ENCODE results near the gene DOC2A.
"Not testable (repeated sequence)": the region's sequence is repeated elsewhere in the genome, so short reads cannot be mapped to it uniquely, and the experiment has no call there.

DOC2A gene

GRCh38 chr16:30027588-30028437 is 17.0 kb upstream of the DOC2A start:
- DNase-seq (ENCODE audit: low spot score) = no peak

DNA sequence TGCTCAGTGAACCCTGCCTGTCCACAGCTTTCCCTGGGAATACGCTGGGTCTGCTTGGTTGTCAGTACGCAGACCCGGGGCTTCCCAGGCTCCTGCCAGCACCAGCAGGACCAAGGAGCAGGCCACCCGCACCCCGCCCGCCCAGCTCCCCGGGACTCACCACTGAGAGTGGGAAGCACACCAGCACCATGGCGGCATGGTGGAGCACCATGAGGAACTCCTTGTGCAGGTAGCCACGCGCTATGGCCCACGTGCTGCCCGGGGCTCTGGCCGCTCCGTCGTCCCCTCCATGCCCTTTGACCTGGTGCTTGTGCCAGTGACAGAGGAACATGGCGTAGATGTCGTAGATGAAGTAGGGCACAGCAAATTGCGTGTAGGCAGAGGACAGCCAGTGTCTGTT is 15.6 kb upstream of the DOC2A start:
- DNase-seq (ENCODE audit: low spot score) = no peak

- no peak for DNase-seq (ENCODE audit: low spot score)
Measured at GRCh38 chr16:30025574-30025973, 14.7 kb upstream of the DOC2A start.

DNA sequence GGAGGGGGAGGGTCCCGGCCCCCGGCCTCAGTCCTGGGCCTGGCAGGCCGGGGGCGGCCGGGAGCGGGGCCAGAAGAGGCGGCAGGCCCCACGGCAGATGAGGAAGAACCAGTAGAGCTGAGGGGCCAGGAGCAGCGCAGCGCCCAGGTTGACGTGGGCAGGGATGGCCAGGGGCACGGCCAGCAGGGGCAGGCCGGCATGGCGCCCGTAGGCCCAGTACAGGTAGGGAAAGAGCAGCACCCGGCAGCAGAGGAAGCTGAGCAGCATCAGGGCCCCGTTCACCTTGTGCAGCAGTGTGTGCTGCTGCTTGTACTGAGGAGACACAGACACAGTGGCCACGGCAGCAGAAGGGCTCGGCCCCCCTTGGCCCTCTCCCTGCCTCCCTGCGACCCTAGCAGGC is 14.3 kb upstream of the DOC2A start:
- DNase-seq (ENCODE audit: low spot score) = no peak

GRCh38 chr16:30024451-30024850 is 13.6 kb upstream of the DOC2A start:
- no peak for DNase-seq (ENCODE audit: low spot score)

DNA sequence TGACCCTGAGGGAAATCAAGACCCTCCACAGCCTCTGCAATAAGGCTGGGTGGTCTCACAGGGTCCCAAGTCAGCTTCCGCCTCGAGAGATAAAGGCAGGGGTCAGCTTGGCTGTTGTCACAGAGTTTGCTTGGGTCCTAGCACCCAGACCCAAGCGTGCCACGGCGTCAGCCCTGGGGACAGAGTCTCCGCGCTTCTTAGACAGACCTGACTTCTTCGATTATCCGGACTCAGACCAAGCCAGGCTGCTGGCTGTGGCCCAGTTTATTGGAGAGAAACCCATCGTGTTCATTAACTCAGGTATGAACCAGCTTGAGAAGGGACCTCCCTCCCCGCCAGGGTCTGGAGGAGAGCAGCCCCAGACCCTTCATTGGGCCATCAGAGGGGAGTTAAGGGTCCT is 12.8 kb upstream of the DOC2A start:
- DNase-seq (ENCODE audit: low spot score) = no peak

DNA sequence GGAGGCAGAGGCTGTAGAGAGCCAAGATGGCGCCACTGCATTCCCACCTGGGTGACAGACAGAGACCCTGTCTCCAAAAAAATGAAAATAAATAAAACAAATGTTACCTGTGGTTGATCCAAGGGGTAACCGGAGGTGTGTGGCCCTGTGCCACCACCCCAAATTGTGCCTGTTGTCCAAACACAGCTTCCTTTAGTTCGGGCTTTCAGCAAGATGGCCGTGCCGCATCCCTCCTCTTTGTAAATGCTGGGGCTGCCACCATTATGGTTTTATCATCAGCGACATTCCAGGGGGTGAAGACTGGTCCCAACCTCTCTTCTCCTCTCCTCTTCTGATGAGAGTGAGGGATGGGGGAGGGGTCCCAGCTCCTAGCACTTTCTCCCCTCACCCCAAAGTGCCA is 12.1 kb upstream of the DOC2A start, which contains the start of gene C16orf92:
Gene C16orf92, plus strand, starts transcription at position 312 of the 400 bp plus-strand sequence. CDS start 143 bp downstream, outside the sequence.
- DNase-seq (ENCODE audit: low spot score) = no peak

GRCh38 chr16:30018731-30019158 is 7.9 kb upstream of the DOC2A start:
- DNase-seq (ENCODE audit: low spot score) = no peak

DNA sequence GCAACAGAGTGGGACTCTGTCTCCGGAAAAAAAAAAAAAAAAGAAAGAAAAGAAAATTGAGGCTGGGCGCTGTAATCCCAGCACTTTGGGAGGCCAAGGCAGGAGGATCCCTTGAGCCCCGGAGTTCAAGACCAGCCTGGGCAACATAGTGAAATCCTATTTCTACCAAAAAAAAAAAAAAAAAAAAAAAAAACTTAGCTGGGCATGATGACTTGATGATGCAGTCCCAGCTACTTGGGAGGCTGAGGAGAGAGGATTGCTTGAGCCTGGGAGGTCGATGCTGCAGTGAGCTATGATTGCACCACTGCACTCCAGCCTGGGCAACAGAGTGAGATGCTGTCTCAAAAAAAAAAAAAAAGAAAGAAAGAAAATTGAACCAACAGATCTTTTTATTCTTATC is 7.1 kb upstream of the DOC2A start:
- DNase-seq (ENCODE audit: low spot score) = not testable (repeated sequence)

DNA sequence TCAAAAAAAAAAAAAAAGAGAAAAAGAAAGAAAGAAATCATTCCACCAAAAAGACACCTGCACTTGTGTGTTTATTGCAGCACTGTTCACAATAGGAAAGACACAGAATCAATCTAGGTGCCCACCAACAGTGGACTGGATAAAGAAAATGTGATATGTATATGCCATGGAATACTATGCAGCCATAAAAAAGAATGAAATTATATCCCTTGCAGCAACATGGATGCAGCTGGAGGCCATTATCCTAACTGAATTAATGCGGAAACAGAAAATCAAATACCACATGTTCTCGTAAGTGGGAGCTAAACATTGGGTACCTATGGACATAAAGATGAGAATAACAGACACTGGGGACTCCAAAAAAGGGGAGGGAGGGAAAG is 6.4 kb upstream of the DOC2A start:
- DNase-seq (ENCODE audit: low spot score) = no peak

DNA sequence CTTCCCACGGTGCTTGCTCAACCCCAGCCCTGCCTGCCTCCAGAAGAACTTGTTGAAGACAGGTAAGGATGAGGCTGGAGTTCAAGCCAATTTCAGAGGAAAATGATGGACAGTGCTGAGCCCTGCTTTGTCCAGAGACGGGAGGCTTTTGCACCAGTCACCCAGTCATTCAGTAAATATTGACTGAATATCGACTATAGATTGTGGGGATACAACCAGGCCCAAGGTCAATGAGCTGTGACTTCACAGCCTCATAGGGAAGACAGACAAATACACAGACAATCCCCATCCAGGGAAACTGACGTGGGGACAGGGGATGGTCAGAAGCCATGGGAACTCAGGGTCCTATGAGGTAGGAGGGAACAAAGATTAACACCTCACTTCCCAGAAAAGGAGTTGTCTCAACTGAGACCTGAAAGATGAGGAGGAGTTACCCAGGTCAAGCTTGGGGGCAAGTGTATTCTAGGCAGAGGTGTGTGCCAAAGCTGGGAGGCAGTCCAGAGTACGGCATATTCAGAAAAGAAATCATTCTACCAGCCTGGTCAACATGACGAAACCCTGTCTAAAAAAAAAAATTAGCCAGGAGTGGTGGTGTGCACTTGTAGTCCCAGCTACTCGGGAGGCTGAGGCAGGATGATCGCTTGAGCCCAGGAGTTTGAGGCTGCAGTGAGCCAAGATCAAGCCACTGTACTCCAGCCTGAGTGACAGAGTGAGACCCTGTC is 5.9 kb upstream of the DOC2A start:
- no peak for DNase-seq (ENCODE audit: low spot score)

DNA sequence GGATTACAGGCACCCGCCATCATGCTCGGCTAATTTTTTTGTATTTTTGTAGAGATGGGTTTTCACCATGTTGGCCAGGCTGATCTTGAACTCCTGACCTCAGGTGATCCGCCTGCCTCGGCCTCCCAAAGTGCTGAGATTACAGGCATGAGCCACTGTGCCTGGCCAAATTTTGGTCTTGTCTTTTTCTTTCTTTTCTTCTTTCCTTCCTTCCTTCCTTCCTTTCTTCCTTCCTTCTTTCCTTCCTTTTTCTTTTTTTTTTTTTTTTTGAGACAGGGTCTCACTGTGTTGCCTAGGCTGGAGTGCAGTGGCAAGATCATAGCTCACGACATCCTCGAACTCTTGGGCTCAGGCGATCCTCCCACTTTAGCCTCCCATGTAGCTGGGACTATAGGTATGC is 4.6 kb upstream of the DOC2A start:
- not testable (repeated sequence) for DNase-seq (ENCODE audit: low spot score)

DNA sequence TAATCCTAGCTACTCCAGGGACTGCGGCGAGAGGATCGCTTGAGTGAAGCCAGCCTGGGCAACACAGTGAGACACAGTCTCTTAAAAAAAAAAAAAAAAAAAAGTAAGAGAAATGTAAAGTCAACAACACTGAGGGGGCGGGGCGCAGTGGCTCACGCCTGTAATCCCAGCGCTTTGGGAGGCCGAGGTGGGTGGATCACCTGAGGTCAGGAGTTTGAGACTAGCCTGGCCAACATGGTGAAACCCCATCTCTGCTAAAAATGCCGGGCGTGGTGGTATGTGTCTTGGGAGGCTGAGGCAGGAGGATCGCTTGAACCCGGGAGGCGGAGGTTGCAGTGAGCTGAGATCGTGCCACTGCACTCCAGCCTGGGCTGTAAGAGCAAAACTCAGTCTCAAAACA is 1.8 kb upstream of the DOC2A start:
- DNase-seq (ENCODE audit: low spot score) = not testable (repeated sequence)

GRCh38 chr16:30011714-30012504 is 1.1 kb upstream of the DOC2A start:
- DNase-seq (ENCODE audit: low spot score) = no peak

DNA sequence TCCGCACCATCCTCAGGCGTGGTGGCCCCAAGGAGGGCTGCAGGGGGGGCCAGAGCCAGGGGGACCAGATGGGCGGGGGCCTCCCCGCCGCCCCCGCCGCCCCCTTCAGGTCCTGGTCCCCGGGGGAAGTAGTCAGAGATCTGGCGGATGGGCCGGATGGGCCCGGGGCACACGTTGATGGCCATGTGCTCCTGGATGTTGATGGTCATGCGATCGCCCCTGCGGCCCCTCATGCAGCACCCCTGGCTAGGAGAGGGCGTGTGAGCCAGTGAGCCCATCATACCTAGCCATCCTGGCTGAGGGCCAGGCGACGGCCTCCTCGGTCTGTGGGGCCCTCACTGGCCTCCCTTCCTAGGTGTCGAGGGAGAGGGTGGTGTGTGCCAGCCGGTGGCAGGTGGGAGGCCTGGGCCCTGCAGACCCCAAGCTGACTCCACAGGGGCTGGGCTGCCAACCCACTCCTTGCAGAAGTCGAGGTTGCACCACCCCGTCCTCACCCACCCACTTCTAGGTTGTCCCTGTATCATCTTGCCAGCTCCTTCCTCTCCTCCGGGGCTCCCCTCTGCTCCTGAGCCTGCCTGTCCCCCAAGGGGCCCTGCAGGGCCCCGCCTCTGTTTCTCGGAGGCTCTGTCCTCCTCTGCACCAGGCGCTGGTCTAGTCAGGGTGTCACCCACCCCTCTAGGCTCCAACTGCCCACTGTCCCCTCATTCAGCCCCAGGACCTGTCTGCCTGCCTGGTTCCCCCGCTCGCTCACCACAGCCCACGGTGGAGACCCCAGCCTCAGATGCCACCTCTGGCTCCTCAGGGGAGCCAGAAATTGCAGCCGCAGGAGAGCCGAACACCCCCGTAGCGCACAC is 610 bp downstream of the DOC2A start:
- DNase-seq (ENCODE audit: low spot score) = no peak

- no peak for DNase-seq (ENCODE audit: low spot score)
Measured at GRCh38 chr16:30009085-30009862, 1.6 kb downstream of the DOC2A start.

- DNase-seq (ENCODE audit: low spot score) = no peak
Measured at GRCh38 chr16:30007378-30007895, 3.4 kb downstream of the DOC2A start.

- no peak for DNase-seq (ENCODE audit: low spot score)
Measured at GRCh38 chr16:30006659-30007377, 4.0 kb downstream of the DOC2A start.

- no peak for DNase-seq (ENCODE audit: low spot score)
Measured at GRCh38 chr16:30006095-30006473, 4.7 kb downstream of the DOC2A start.
